ENCODE data around the gene TPO. TPM values are rescaled to one million over a fixed set of nuclear protein-coding genes. Genes with fewer than 3 reads are reported as not detected.

The TPO gene
- total RNA-seq, 1 experiment from 2014 or later: not detected

DNA sequence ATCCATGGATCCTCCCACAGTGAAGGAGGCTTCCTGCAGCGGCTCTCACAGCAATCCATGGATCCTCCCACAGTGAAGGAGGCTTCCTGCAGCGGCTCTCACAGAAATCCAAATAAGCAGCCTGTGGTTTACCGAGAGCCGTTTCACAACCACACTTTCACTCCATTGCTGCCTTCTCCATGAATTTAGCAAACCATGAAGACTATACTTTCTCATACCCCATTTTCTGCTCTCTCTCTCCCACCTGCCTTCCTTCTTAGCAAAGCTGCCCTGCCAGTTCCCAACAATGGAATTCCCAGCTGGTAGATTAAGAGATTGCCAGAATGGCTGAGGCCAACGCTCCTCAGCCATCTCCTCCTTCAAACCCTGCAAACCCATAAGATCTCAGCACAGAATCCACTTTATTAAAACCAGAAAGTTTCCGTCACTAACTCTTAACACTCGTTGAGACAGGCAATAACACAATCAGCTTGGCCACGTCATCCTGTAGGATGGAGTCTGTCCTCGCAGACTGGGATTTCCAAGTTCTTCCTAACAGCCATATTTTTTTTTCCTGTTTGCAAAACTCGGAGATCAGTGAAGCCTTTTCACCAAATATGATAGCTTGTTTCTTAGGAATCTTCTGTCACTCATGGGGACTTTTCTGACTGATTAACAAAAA lies 168.8 kb downstream of the TPO start:
- Mint-ChIP-seq H3K27ac (ENCODE audit: unreplicated experiment) (no peak overlapping the region), H3K4me1 (ENCODE audit: low read depth, unreplicated experiment) (peaks cover 7% of the 10 kb centered on the region), H3K9me3 (ENCODE audit: low read depth, unreplicated experiment) (no peaks in the 10 kb centered on the region), H3K36me3 (ENCODE audit: insufficient read depth, unreplicated experiment) (no peaks in the 10 kb centered on the region), H3K27me3 (ENCODE audit: unreplicated experiment) (no peaks in the 10 kb centered on the region), H3K4me3 (ENCODE audit: low read depth, unreplicated experiment) (no peak overlapping the region)
- TF ChIP-seq, protein P1, sequence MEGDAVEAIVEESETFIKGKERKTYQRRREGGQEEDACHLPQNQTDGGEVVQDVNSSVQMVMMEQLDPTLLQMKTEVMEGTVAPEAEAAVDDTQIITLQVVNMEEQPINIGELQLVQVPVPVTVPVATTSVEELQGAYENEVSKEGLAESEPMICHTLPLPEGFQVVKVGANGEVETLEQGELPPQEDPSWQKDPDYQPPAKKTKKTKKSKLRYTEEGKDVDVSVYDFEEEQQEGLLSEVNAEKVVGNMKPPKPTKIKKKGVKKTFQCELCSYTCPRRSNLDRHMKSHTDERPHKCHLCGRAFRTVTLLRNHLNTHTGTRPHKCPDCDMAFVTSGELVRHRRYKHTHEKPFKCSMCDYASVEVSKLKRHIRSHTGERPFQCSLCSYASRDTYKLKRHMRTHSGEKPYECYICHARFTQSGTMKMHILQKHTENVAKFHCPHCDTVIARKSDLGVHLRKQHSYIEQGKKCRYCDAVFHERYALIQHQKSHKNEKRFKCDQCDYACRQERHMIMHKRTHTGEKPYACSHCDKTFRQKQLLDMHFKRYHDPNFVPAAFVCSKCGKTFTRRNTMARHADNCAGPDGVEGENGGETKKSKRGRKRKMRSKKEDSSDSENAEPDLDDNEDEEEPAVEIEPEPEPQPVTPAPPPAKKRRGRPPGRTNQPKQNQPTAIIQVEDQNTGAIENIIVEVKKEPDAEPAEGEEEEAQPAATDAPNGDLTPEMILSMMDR (IDR thresholded peaks at IDR 0.05; ENCODE audit: unreplicated experiment): no peak
- no peak for DNase-seq
- BruUV-seq (replicated peaks): no TSS peak
- CTCF ChIA-PET: interaction anchor here (0.7 kb wide), 2 partner anchors 31 to 327 kb away, joined by 6 read pairs; no protein-coding TSS in a partner anchor
- intact Hi-C loops (cut with micrococcal nuclease; ENCODE audit: unreplicated experiment): no loop called here

DNA sequence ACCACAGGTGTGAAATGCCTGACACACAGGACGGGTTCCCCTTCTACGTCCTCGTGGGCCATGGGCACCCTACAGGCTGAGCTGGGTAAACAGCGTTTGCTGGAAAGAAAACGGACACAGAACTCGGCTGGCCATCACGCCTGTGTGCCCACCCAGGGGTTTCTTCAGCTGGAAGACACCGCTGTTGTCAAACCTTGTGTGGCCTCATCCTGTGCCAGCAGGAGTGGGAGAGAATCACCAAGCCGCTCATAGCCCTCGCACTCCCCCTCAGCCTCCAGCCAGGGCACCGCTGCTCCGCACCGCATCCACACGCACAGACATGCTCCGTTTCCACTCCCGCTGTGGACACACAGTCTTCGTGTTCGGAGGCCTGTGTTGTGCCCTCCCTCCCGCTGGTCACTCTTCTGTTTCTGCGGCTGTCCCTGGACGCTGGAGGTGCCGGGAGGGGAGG lies 169.7 kb downstream of the TPO start:
- Mint-ChIP-seq H3K27ac (ENCODE audit: unreplicated experiment) (no peak overlapping the region), H3K4me1 (ENCODE audit: low read depth, unreplicated experiment) (peaks cover 7% of the 10 kb centered on the region), H3K4me3 (ENCODE audit: low read depth, unreplicated experiment) (no peak overlapping the region), H3K9me3 (ENCODE audit: low read depth, unreplicated experiment) (no peaks in the 10 kb centered on the region), H3K36me3 (ENCODE audit: insufficient read depth, unreplicated experiment) (no peaks in the 10 kb centered on the region), H3K27me3 (ENCODE audit: unreplicated experiment) (no peaks in the 10 kb centered on the region)
- BruUV-seq (replicated peaks): no TSS peak
- intact Hi-C loops (cut with micrococcal nuclease; ENCODE audit: unreplicated experiment): no loop called here
- TF ChIP-seq, protein P1 (IDR thresholded peaks at IDR 0.05; ENCODE audit: unreplicated experiment): no peak
- CTCF ChIA-PET: no interaction called here
- DNase-seq: no peak

DNA sequence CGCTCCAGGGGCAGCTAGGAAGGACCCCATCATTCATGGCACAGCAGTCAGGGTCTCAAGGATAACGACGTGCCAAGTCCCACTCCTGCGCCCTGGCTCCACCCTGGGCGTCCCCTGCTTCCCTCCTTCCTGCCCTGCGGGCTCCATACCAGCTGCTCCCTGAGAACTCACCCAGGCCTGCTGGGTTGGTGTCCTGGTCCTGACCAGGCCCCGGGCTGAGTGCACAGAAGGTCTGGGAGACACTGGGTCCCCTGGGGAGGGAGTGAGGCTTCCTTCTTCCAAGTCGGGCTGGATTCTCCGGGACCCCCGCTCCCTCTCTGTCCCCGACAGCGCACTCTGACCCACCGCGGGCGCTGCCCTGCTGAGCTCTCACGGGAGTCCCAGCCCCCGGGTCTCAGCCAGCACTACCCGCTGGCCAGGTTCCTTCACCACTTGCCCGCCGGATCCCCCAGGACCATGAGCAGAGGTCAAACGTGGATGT lies 170.8 kb downstream of the TPO start:
- CTCF ChIA-PET: no interaction called here
- intact Hi-C loops (cut with micrococcal nuclease; ENCODE audit: unreplicated experiment): no loop called here
- H3K9me3 Mint-ChIP-seq (ENCODE audit: low read depth, unreplicated experiment): no peaks in the 10 kb centered on the region
- H3K36me3 Mint-ChIP-seq (ENCODE audit: insufficient read depth, unreplicated experiment): no peaks in the 10 kb centered on the region
- TF ChIP-seq, protein P1 (IDR thresholded peaks at IDR 0.05; ENCODE audit: unreplicated experiment): no peak
- H3K27ac Mint-ChIP-seq (ENCODE audit: unreplicated experiment): no peak overlapping the region
- BruUV-seq (replicated peaks): no TSS peak
- no peak for DNase-seq
- peaks cover 7% of the 10 kb centered on the region for H3K4me1 Mint-ChIP-seq (ENCODE audit: low read depth, unreplicated experiment)
- H3K4me3 Mint-ChIP-seq (ENCODE audit: low read depth, unreplicated experiment): no peak overlapping the region
- H3K27me3 Mint-ChIP-seq (ENCODE audit: unreplicated experiment): no peaks in the 10 kb centered on the region

DNA sequence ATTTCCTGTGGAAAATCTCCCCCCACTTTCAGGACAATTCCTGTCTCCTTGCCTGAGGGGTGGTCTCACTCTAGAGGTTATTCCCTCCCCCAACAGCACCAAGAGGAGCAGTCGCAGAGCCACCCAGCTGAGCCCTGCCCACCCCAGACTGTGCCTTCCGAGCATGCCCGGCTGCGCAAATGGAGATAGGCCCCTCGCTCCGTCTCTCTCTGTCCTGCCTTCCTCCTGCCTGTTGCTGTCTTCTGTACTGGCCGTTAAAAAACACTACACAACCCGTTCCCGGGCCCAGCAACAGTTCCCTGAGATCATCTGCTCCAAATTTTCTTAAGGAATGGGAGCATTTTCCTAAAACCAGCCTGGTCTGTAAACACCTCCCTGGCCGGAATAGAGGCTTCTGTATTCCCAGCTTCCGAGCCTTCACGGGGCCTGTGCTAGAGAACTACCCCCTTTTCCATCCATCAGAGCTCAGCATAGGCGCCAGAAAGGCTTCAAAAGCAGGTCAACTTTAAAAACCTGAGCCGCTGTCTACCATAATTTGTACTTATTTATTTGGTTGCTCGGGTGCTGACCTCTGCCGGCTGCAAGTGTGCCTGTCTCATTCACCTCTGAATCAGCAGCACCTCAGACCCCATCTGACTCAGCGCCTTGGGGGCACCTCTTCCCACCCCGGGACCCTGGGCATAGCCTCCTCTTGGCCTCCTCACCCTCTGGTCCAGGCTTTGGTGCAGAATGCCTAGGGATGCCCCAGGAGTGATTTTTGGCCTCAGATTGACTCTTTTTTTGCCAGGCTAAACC lies 171.6 kb downstream of the TPO start:
- intact Hi-C loops (cut with micrococcal nuclease; ENCODE audit: unreplicated experiment): loop anchor here (1.0 kb wide), 1 partner anchor 31 kb away; no protein-coding TSS in a partner anchor

More for the DNA sequence above, 171.6 kb downstream of the TPO start:
- no peak overlapping the region for H3K4me3 Mint-ChIP-seq (ENCODE audit: low read depth, unreplicated experiment)
- H3K27ac Mint-ChIP-seq (ENCODE audit: unreplicated experiment): no peak overlapping the region
- TF ChIP-seq, protein P1 (IDR thresholded peaks at IDR 0.05; ENCODE audit: unreplicated experiment): no peak
- no peaks in the 10 kb centered on the region for H3K36me3 Mint-ChIP-seq (ENCODE audit: insufficient read depth, unreplicated experiment)
- peaks cover 7% of the 10 kb centered on the region for H3K4me1 Mint-ChIP-seq (ENCODE audit: low read depth, unreplicated experiment)
- no peak for DNase-seq
- no peaks in the 10 kb centered on the region for H3K27me3 Mint-ChIP-seq (ENCODE audit: unreplicated experiment)
- H3K9me3 Mint-ChIP-seq (ENCODE audit: low read depth, unreplicated experiment): no peaks in the 10 kb centered on the region
- CTCF ChIA-PET: interaction anchor here (1.0 to 1.7 kb wide), 2 partner anchors 31 to 34 kb away, joined by 4 to 8 read pairs; no protein-coding TSS in a partner anchor
- BruUV-seq (replicated peaks): no TSS peak

Data from Calu3 (cell line).